Right atrium auricular region (tissue), 2 donors: ENCODE data around the gene TTC16. TPM values are rescaled to one million over a fixed set of nuclear protein-coding genes. Genes with fewer than 3 reads are reported as not detected.
A peak's percentile ranks its signal among the peaks of the same experiment; 100 is the strongest.

Experiments
- DNase-seq: peaks from one replicate; pipeline ENCODE4 v3.0.0-alpha.2; 2019; ENCODE audit warnings: low spot score
- H3K27ac ChIP-seq, 2 donors: fragments of 200-600 bp; sonication (generic); 1 replicate in 1 of 2; 2 replicates in 1 of 2; pipeline ENCODE4 v1.5.1; 2016 to 2019
- H3K27me3 ChIP-seq, 2 donors: fragments of 200-600 bp; sonication (generic); one replicate each; pipeline versions ENCODE4 v1.5.1 to v1.6.0; 2017 to 2019
- H3K36me3 ChIP-seq: fragments of 200-600 bp; sonication (generic); one replicate; pipeline ENCODE4 v1.5.1; 2016
- H3K4me1 ChIP-seq, 2 donors: fragments of 200-600 bp; sonication (generic); one replicate each; pipeline versions ENCODE4 v1.5.1 to v1.6.0; 2017 to 2019
- H3K4me3 ChIP-seq, 2 donors: fragments of 200-600 bp; sonication (generic); 1 replicate in 1 of 2; 2 replicates in 1 of 2; pipeline ENCODE4 v1.5.1; 2017 to 2019; ENCODE audit warnings: mild to moderate bottlenecking in 1 of 2, moderate library complexity in 1 of 2
- H3K9me3 ChIP-seq, 2 donors: fragments of 200-600 bp; sonication (generic); one replicate each; pipeline ENCODE4 v1.5.1; 2019
- CTCF ChIP-seq, 2 donors: fragments of 200-600 bp; sonication (generic); IDR thresholded peaks; one replicate each; pipeline ENCODE4 v1.5.1; 2019; ENCODE audit warnings: antibody characterized with exemption in 2 of 2
- total RNA-seq, 2 donors: library from RNA; depleted of rRNA; stranded (reverse); fragments of >200 nt; gene quantifications; one replicate each; pipeline ENCODE4 v1.1.0, GENCODE V29; 2016

Gene TTC16
- total RNA-seq, 2 donors from 2014 or later: 0.11 to 0.16 TPM

- DNase-seq: no peak
- Histone ChIP-seq H3K36me3 (no peaks in the 10 kb centered on the region), H3K9me3 (no peaks in the 10 kb centered on the region), H3K27ac (peak overlapping the region; percentile 71 to 83), H3K27me3 (no peaks in the 10 kb centered on the region), H3K4me1 (peaks cover 0 to 50% of the 10 kb centered on the region in 2 donors), H3K4me3 (peak overlapping the region; percentile 2 to 59)
- no peak for TF ChIP-seq CTCF (IDR thresholded peaks at IDR 0.05)
These were observed 53.2 kb downstream of the TTC16 start for GRCh38 chr9:127769101-127769500.

- no peak for TF ChIP-seq CTCF (IDR thresholded peaks at IDR 0.05)
- H3K4me3 ChIP-seq: peak overlapping the region; percentile 55 to 59
- H3K9me3 ChIP-seq: no peaks in the 10 kb centered on the region
- no peaks in the 10 kb centered on the region for H3K36me3 ChIP-seq
- H3K4me1 ChIP-seq: peaks cover 0 to 40% of the 10 kb centered on the region in 2 donors
- DNase-seq: no peak
- no peaks in the 10 kb centered on the region for H3K27me3 ChIP-seq
- H3K27ac ChIP-seq: peak overlapping the region; percentile 71 to 83
These were observed 54.2 kb downstream of the TTC16 start for GRCh38 chr9:127769929-127770582.

GRCh38 chr9:127770583-127770904 is 54.7 kb downstream of the TTC16 start:
- H3K4me3 ChIP-seq: peak overlapping the region; percentile 55 to 59
- H3K27ac ChIP-seq: peak overlapping the region; percentile 71 to 83
- DNase-seq: no peak
- no peaks in the 10 kb centered on the region for H3K36me3 ChIP-seq
- no peaks in the 10 kb centered on the region for H3K9me3 ChIP-seq
- TF ChIP-seq CTCF (IDR thresholded peaks at IDR 0.05): no peak
- H3K27me3 ChIP-seq: no peaks in the 10 kb centered on the region
- H3K4me1 ChIP-seq: peaks cover 0 to 37% of the 10 kb centered on the region in 2 donors

- TF ChIP-seq CTCF (IDR thresholded peaks at IDR 0.05): no peak
- H3K27me3 ChIP-seq: no peaks in the 10 kb centered on the region
- H3K36me3 ChIP-seq: no peaks in the 10 kb centered on the region
- peak overlapping the region; percentile 55 to 59 for H3K4me3 ChIP-seq
- H3K9me3 ChIP-seq: no peaks in the 10 kb centered on the region
- DNase-seq: peak; percentile 98
- H3K4me1 ChIP-seq: peaks cover 0 to 37% of the 10 kb centered on the region in 2 donors
- peak overlapping the region; percentile 71 to 83 for H3K27ac ChIP-seq
These were observed 55.2 kb downstream of the TTC16 start for GRCh38 chr9:127770905-127771569.

- peak overlapping the region in 1 of 2 donors; percentile 41 for H3K27ac ChIP-seq
- H3K4me1 ChIP-seq: peaks cover 0 to 35% of the 10 kb centered on the region in 2 donors
- DNase-seq: no peak
These were observed 55.8 kb downstream of the TTC16 start for GRCh38 chr9:127771570-127772189.

More at GRCh38 chr9:127771570-127772189, 55.8 kb downstream of the TTC16 start:
- H3K36me3 ChIP-seq: no peaks in the 10 kb centered on the region
- TF ChIP-seq CTCF (IDR thresholded peaks at IDR 0.05): no peak
- no peaks in the 10 kb centered on the region for H3K27me3 ChIP-seq
- H3K4me3 ChIP-seq: peak overlapping the region; percentile 9 to 59
- no peaks in the 10 kb centered on the region for H3K9me3 ChIP-seq
